Activated CD4-positive, alpha-beta T cell treated with anti-CD3 and anti-CD28 coated beads, Interleukin-2, amount 50 U/mL, for 24 hours (primary cell): ENCODE results near the gene PRM3.

Source experiments
- DNase-seq, 2 donors: peaks; one replicate each; pipeline ENCODE4 v3.0.0-alpha.2; 2020; ENCODE audit warnings: low read depth in 1 of 2, low spot score in 1 of 2

Gene PRM3, protein sequence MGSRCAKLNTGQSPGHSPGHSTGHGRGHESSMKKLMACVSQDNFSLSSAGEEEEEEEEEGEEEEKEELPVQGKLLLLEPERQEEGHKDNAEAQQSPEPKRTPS

DNA sequence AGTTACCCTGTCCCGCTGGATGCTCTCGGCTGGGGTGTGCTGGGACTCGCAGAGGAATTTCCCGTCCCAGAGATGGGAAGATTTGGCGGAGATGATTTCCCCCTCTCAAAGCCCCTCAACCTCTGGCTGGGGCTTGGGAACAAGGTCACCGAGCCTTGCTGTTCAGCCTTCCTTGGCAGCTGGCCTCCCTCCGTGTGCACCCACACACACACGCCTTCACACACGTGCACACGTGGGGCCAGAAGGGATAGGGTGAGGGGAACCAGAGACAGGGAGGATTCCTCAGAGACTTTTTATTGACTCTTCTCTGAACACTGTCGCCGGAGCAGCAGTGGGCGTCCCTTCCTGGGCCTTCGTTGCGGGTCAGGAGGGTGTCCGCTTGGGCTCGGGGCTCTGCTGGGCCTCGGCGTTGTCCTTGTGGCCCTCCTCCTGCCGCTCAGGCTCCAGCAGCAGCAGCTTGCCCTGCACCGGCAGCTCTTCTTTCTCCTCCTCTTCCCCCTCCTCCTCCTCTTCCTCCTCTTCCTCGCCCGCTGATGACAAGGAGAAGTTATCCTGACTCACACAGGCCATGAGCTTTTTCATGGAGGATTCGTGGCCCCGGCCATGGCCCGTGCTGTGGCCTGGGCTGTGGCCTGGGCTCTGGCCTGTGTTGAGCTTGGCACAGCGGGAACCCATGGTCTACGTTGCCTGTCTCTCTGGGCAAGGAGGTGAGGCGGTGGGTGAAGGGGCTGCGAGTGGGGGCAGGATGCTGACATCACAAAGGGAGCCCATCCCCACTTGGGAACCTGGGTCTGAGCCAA, at the start of gene PRM3:
PRM3 (minus strand) TSS at position 709 of the 800 bp plus-strand sequence; CDS start at position 675, 34 bp downstream.
- no peak for DNase-seq

DNA sequence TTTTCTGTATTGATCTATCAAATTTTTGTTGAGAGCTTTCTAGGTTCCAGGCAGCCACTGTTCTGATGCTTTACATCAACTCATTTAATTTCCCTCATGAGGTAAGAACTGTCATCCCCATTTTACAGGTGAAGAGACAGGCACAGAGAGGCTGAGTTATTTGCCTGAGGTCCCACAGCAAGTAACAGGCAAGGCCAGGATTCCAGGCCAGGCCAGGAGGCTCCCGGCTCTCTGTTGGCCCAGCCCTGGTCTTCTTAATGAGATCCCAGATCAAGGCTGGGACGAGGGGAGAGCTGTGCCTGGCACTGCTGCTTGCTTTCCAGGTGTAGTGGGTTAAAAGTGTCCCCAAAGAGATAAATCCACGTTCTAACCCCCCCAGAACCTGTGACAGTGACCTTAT, 49.4 kb upstream of the PRM3 start:
- DNase-seq = no peak

DNA sequence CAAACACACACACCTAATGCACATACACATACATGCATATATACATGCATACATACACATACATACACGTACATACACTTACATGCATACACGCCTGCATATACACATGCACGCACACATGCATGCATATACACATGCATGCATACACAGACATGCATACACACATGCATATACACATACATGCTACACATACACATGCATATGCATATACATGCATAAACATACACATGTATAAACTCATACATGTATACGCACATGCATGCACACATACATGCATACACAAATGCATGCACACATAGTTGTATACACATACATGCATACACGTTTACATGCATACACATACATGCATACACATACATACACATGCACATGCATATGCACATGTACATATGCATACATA, 48.2 kb upstream of the PRM3 start:
- DNase-seq = no peak

DNA sequence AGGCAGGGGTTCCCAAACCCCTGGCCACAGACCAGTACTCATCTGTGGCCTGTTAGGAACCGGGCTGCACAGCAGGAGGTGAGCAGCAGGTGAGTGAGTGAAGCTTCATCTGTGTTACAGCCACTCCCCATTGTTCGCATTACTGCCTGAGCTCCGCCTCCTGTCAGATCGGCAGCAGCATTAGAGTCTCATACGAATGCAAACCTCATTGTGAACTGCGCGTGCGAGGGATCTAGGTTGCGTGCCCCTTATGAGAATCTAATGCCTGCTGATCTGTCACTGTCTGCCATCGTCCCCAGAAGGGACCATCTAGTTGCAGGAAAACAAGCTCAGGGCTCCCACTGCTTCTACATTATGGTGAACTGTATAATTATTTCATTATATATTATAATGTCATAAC, 46.7 kb upstream of the PRM3 start:
- no peak for DNase-seq

DNA sequence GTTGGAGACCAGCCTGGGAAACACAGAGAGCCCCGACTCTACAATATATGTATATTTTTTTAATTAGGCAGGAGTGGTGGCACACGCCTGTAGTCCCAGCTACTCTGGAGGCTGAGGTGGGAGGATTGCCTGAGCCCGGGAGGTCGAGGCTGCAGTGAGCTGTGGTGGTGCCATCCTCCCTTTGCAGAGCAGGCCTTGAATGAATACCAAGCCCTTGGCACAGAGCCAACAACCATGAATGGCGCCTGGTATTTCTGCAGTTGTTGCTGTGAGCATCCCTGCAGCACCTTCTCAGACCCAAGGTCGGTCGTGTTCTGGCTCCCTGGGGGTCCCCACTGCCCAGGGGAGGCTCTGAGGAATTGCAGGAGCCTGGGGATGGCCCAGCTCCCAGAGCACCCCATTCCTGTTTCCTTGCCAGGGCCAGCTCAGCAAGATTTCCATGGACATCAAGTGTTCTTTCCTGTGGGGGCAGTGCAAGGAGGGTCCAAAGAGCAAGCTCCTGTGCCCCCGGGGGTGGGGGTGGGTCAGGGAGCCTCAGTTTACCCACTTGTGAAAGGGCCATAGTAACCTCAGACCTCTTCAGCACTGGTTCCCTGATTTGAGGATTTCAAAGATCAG, 46.2 kb upstream of the PRM3 start:
- DNase-seq = no peak

DNA sequence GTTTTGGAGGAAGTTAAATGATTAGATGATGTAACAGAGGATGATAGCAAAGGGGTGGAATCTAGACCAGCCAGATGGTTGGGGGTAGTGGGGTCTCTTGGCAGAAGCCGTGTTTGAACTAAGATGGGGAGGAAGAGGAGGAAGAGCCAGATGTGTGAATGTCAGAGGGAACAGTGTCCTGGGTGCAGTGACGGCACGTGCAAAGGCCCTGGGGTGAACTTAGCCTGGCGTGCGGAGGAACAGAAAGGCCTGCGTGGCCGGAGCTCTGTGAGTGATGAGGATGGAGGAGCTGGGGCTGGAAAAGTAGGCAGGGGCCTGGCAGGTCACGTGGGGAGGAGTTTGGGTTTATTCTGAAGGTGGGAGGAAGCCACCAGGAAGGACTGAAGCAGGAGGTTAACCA, 45.4 kb upstream of the PRM3 start:
- no peak for DNase-seq

DNA sequence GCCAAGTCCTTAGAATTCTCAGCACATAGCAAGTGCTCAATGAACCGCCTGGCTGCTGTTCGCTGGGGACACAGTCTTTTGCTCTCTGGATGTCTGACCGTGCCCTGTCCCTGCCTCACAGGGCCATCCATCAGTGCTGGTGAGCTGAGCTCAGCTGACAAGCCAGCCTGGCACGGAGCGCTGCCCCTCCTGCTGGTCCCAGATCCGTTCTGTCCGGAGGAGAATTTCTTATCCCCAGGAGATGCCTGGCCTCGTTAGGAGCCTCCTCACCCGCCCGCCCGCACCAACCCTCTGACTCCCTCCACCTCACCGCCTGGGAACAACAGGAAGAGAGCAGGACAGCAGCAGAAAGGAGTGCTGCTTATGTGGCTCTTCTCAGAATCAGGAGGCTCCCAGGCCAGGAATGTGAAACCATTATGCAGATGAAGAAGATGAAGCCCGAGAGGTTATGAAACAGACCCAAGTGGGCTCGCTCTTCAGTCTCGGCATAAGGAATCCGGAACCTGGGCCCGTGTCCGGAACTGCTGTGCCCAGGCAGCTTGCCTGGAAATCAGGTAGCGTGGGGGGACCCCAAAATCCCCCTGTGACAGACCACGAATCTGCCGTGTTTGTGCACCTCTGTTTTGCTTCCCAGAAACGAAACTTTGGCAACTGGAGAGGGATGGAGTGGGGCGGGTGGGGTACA, 43.0 kb upstream of the PRM3 start:
- DNase-seq = no peak

DNA sequence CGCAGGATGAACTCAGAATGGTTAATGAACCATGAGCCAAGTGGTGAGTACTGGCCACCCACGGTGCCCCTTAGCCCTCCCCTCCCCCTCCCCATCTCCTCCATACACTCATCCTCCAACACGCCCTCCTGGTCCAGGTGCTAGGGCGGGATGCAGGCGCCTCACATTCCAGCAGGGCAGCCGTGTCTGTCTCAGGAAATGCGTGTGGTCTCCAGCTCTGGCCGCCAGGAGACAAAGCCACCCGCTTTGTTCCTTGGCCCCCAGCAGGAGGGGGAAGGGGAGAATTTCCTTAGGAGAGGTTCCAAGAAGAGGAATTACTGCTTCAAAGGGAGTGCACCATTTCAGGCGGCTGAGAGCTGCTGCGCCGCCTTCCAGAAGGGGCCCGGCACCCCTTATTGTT, 42.1 kb upstream of the PRM3 start:
- DNase-seq = no peak

DNA sequence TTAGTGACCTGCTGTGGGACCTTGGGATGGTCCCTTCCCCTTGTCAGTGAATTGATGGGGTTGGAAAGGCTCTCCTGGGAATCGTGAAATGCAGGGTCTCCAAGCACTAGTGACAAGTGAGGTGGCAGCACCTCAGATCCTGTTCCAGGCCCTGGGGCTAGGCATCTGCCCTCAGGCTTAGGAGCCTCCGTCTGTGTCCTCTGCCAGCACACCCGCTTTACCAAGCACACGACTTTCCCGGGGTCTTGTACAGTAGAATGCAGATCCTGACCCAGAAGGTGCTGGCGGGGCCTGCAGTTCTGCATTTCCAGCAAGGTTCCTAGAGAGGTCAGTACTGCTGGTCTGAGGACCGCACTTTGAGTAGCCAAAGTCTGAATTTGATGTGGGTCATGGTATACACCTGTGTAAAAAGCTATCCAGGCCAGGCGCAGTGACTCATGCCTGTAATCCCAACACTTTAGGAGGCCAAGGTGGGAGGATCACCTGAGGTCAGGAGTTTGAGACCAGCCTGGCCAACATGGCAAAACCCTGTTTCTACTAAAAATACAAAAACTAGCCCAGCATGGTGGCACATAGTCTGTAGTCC, 41.0 kb upstream of the PRM3 start:
- DNase-seq = no peak

DNA sequence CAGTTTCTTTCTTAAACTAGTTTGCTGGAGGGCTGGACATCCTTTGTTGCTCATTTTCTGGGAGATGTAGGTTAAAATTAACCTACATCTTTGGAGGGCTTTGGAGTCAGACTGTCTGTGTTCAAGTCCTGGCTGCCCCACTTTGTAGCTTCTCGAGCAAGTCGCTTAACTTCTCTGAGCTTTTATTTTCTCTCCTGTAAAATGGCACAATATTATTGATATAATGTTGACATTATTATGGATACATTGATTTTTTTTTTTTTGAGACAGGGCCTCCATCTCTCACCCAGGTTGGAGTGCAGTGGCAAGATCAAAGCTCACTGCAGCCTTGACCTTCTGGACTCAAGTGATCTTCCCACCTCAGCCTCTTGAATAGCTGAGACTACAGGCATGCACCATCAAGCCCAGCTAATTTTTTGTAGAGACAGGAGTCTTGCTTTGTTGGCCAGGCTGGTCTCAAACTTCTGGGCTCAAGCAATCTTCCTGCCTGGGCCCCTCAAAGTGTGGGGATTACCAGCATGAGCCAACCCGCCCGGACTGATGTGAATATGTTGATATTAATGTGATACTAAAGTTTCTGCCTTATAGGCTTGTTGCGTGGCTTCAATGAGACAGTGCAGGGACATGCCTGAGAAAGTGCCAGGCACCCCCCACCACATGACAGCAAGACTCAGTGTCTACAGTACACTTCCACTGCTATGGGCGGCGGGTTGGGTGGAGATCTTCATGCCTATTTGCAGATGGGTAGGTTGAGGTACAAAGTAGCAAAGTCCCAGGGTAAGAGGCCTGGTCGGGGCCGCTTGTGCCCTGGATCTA, 40.3 kb upstream of the PRM3 start:
- DNase-seq = no peak

DNA sequence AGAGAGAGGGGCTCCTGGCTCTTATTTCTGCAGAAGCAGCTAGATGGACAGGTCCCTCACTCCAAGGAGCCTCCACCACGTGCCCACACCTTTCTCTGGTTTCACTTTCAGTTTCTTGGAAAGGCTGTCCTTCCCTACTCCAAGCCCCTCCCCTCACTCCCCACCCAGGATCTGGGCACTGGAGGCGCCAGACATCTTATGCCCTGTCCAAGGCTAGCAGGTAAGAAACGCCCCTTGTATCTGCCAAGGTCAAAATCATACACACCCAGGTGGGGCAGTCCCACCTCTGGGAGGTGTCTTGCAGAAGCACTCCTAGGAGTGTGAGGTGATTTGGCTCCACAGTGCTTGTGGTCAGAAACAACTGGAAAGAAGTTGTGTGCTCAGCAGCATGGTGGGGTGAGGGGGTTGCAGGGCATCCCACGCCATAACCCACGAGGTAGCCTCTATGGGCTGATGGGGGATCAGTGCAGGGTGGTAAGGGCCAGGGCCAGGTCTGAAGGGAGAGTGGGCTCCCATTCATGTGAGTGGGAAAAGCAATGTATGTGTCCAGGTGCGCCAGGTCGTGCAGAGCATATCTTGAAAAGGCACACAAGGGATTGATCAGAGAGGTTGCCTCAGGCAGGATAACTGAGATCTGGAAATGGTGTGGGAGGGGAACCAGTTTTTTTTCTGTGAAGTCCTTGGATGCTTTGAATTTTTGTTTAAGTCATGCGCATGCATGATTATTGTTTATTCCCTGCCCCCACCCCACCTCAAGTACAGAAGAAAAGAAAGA, 39.5 kb upstream of the PRM3 start:
- DNase-seq = no peak

DNA sequence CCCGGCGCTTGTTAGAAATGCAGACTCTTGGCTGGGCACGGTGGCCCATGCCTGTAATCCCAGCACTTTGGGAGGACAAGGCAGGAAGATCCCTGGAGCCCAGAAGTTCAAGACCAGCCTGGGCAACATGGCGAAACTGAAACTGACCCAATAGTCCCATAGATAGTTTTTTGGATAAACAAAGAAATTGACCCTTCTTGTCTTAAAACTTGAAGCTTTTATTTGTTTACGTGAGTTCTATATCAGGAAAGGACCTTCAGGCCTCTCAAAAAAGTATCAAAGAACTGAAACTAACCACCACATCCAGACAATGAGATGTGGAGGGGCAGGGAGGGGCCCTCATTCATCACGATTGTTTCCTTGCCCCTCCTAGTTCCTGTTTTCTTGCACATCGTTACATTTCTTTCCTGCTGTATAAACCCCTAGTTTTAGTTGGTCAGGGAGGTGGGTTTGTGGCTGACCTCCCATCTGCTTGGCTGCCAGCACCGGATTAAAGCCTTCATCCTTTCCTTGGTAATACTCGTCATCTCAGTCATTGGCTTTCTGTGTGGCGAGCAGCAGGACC, 37.6 kb upstream of the PRM3 start:
- DNase-seq = no peak

DNA sequence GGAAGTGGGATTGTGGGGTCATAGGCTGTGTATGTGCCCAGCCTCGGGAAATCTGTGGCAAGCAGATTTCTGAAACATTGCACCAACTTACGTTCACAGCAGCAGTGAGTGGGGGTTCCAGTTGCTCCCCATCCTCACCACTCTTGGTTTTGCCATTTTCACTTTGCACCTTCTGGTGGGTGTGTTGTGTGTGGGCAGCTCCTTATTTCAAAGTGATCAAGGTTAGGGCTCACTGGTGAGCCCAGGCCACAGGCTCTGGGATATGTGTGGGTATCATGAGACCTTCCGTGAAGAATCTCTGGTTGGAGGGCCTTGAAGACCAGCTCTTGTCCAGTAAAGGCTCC, 37.2 kb upstream of the PRM3 start:
- DNase-seq = no peak

DNA sequence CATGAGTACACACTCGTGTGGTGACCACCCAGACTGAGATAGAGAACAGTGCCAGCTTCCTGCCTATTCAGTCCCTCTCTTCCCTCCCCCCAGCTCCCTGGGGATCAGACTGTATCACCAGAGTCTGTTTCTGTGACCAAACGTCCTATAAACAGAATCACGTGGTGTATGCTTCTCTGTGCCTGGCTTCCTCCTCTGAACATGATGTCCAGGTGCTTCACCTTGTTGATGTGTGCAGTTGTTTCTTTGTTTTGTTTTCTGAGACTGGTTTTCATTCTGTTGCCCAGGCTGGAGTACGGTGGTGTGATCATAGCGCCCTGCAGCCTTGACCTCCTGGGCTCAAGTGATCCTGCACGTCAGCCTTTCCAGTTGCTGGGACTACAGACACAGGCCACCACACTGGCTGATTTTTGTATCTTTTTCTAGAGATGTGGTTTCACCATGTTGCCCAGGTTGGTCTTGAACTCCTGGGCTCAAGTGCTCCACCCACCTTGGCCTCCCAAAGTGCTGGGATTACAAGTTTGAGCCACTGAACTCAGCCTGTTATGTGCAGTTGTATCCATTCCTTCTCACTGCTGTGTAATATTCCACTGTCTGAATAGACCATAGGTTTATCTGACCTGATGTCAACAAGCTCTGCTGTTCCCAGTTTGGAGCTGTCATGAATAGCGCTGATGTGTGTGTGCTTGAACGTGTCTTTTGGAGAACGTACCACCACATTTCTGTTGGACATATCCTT, 36.6 kb upstream of the PRM3 start:
- DNase-seq = no peak

DNA sequence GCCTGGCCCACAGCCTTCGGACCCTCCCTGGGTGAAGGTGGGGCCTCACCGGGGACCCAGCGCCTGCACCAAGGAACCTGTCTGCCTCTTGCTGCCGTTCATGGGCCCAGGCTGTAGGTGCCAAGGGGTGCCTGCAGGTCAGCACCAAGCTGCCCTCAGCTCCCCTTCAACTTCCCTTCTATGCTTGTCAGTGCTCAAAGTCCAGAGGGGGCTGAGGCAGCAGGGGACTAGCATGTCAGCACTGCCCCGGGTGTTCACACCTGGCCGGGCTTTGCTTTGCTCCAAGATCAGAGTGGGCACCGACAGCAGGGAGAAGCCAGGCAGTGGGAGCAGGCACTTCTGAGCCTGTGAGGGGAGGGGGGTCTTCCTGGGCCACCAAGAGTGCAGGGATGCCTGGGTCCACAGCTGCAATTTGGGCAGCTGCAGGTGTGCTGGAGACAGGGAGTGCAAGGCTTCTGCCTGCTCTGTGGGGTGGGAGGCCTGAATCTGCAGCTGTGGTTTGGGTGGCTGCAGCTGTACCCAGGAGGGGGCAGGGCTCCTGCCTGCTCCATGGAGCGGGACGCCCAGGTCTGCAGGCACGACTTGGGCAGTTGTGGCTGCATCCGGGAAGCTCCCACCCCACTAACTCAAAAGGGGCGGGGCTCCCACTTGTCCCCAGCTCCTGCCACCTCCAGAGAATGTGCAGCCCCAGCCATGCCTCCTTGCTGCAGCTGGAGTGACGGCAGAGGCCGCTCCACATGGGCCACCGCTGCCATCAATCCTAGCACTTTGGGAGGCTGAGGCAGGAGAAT, 35.3 kb upstream of the PRM3 start:
- DNase-seq = no peak

DNA sequence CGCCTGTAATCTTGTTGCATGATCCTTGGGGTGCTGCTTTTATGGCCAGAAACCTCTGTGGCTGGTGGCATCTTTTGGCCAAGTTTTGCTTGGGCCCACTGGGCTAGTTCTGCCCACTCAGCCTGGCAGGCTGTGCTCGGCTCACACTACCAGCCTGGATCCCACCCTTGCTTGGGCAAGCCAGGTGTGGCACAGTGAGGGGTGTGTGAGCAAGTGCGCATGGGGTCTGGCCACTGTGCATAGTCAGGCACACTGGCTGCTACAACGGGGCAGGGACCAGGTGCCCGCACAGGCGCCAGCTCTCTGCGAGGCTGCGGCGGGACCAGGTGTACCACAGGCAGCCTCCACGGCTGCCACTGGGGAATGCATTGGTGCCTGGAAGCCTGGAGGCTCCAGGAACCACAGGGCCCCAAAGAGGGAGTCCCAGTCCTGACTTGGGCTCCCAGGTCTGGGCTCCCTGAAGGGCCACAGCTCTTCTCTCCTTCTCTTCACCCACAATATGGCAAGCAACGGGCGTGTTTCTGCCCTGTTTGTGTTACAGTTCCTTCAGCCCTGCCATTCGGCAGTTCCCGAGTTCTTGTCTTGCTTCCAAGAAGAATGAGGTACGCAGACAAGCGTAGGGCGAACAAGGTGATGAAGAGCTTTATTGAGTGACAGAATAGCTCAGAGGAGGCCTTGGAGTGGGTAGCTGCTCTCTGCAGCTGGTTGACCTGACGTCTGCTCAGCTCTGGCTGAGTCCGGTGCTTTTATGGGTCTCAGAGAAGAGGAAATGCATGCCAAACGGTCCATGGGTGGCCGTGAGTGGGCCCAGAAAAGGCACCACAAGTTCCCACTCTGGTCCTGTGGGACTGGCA, 34.4 kb upstream of the PRM3 start:
- no peak for DNase-seq

DNA sequence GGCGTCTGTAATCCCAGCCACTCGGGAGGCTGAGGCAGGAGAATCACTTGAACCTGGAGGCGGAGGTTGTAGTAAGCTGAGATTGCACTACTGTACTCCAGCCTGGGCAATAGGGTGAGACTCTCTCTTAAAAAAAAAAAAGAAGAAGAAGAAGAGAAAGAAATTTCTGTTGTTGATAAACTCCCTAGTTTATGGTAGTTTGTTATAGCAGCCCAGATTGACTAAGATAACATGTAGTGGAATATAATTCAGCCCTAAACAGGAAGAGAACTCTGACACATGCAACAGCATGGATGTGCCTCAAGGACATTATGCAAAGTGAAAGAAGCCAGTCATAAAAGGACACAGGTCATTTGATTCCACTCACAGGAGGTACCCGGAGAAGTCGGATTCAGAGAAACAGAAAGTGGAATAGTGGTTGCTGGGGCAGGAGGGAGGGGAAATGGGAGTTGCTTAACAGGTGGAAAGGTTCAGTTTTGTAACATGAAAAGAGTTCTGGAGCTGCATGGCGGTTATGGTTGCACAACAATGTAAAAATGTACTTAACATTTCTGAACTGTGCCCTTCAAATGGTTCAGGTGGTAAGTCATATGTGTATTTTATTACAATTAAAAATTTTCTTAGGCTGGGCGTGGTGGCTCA, 33.7 kb upstream of the PRM3 start:
- no peak for DNase-seq
